Retinal pigment epithelial cell (primary cell): ENCODE data around the gene STAU1.

Experiments used
- DNase-seq: peaks from one replicate; pipeline ENCODE4 v3.0.0-alpha.2; 2010; ENCODE audit warnings: low read depth
- H3K4me3 ChIP-seq: 2 replicates; pipeline ENCODE4 v1.5.1; 2011; ENCODE audit warnings: mild to moderate bottlenecking, low read length, control low read depth, moderate library complexity
- CTCF ChIP-seq: conservative IDR thresholded peaks from 2 replicates; pipeline ENCODE4 v1.5.1; 2011; ENCODE audit warnings: low read depth, low read length, control low read depth, inconsistent platforms

The STAU1 gene, protein sequence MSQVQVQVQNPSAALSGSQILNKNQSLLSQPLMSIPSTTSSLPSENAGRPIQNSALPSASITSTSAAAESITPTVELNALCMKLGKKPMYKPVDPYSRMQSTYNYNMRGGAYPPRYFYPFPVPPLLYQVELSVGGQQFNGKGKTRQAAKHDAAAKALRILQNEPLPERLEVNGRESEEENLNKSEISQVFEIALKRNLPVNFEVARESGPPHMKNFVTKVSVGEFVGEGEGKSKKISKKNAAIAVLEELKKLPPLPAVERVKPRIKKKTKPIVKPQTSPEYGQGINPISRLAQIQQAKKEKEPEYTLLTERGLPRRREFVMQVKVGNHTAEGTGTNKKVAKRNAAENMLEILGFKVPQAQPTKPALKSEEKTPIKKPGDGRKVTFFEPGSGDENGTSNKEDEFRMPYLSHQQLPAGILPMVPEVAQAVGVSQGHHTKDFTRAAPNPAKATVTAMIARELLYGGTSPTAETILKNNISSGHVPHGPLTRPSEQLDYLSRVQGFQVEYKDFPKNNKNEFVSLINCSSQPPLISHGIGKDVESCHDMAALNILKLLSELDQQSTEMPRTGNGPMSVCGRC

GRCh38 chr20:49187851-49188641 lies at the start of gene STAU1:
STAU1 (minus strand) TSS chr20:49188334; CDS start chr20:49166201, 22,133 bp downstream.
- peak; percentile 79 for DNase-seq
- peak within 1 kb of the TSS; percentile 88 for H3K4me3 ChIP-seq
- no peak for TF ChIP-seq CTCF

DNA sequence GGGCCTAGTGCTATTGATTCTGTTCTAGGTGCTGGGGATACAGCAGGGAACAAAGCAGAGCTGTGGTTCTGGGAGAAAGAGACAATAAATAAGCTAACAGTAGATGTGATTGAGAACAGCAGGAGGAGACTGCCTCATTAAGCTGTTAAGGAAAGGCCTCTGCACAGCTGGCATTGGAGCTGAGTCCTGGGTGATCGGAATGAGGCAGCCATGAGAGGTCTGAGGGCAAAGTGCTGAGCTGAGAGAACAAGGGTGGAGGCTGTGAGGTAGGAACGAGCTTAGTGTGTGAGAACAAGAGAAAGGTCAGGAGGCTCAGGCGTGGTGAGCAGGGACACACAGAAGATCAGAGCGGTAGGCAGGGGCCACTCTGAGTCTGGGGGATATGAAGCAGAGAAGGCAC lies 49.4 kb upstream of the STAU1 start:
- DNase-seq = no peak
- no peak for TF ChIP-seq CTCF

DNA sequence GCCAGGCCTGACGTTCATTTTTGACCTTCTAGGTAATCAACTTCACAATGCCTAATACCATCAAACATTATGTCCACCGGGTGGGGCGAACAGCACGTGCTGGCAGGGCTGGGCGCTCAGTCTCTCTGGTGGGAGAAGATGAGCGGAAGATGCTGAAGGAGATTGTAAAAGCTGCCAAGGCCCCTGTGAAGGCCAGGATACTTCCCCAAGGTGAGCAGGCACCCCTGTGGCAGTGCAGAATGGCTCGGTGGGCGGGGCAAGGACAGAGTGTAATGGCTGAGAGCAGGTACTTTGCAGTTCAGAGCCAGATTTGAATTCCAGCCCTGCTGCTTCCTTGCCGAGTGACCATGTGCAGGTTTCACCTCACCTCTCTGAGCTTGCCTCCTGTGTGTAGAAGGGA lies 48.2 kb upstream of the STAU1 start:
- TF ChIP-seq CTCF = no peak
- no peak overlapping the region for H3K4me3 ChIP-seq
- no peak for DNase-seq

More for the DNA sequence above, 49.4 kb upstream of the STAU1 start:
- H3K4me3 ChIP-seq = no peak overlapping the region

DNA sequence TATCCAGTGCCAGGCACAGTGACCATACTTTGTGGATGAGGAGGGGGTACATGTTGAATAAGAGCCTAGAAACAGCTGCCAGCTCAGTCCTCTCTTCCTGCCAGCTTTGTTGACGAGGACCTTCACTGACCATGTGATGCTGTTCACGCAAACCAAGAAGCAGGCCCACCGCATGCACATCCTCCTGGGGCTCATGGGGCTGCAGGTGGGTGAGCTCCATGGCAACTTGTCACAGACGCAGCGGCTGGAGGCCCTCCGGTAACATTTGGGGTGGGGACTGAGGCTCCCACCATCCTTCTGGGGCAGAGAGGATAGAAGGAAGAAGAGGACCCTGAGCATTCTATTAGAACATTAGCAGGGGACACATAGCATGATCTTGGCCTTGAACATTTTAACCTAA lies 46.7 kb upstream of the STAU1 start:
- no peak overlapping the region for H3K4me3 ChIP-seq
- TF ChIP-seq CTCF = no peak
- no peak for DNase-seq

- no peak for TF ChIP-seq CTCF
- DNase-seq = no peak
- no peak overlapping the region for H3K4me3 ChIP-seq
Observed at GRCh38 chr20:49233226-49233625, 45.1 kb upstream of the STAU1 start.

DNA sequence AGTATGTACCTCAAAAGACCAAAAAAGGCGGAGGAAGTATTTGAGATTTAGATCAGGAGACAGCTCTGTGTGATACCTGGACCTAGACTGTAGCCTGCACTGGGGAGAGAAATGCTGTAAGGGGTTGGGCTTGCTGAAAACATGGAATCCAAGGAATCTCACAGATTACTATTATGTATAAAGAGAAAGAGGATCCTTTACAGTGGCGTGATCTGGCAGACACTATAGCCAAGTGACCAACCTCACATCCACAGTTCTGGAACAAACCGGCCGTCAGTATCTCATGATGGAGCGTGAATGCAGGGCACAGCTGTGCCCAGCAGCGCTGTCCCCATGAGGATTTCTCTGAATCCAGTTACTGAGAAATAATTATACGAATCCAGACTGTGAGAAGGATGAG lies 43.3 kb upstream of the STAU1 start:
- no peak overlapping the region for H3K4me3 ChIP-seq
- TF ChIP-seq CTCF = no peak
- no peak for DNase-seq
